Measurements from ENCODE around the gene LMX1B.

LMX1B gene

DNA sequence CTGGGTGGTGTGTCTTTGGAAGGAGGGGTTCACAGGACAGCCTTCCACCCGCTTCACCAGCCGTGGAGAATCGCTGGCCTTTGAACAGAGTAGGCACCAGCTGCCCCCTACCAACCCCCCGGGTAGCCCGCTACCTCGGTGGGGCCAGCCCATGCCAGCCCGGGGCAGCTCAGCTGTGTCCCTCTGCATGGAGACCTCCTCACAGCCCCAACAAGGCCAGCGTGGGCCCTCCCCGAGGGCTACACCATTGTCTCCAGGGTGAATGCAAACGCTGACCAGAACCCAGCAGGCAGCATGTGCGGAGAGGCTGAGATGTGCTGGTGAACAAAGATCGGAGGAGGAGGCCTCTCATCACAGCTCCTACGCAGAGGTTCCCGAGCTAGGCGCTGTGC is 51.9 kb downstream of the LMX1B start (continued):
- TF ChIP-seq PBX3 (CRISPR knock-in tag; IDR thresholded peaks at IDR 0.05), result no peak
- no peak for TF ChIP-seq ZNF416 (tag by site-specific recombination; IDR thresholded peaks at IDR 0.05)
- TF ChIP-seq ZBTB17 (tag by site-specific recombination; IDR thresholded peaks at IDR 0.05), result no peak
- TF ChIP-seq ZNF521 (tag by site-specific recombination; IDR thresholded peaks at IDR 0.05), result no peak
- TF ChIP-seq ZNF76 (tag by site-specific recombination; IDR thresholded peaks at IDR 0.05; ENCODE audit: borderline replicate concordance, low read depth), result no peak
- no peak for TF ChIP-seq TRIM28 (IDR thresholded peaks at IDR 0.05; ENCODE audit: borderline replicate concordance, low read length)
- no peak for TF ChIP-seq ZEB2 (tag by site-specific recombination; IDR thresholded peaks at IDR 0.05)
- TF ChIP-seq ZNF768 (tag by site-specific recombination; IDR thresholded peaks at IDR 0.05), result no peak
- TF ChIP-seq ZNF707 (tag by site-specific recombination; IDR thresholded peaks at IDR 0.05), result no peak
- TF ChIP-seq ZNF830 (tag by site-specific recombination; IDR thresholded peaks at IDR 0.05; ENCODE audit: low read depth), result no peak
- TF ChIP-seq, protein P1, sequence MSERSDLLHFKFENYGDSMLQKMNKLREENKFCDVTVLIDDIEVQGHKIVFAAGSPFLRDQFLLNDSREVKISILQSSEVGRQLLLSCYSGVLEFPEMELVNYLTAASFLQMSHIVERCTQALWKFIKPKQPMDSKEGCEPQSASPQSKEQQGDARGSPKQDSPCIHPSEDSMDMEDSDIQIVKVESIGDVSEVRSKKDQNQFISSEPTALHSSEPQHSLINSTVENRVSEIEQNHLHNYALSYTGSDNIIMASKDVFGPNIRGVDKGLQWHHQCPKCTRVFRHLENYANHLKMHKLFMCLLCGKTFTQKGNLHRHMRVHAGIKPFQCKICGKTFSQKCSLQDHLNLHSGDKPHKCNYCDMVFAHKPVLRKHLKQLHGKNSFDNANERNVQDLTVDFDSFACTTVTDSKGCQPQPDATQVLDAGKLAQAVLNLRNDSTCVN (tag by site-specific recombination; optimal IDR thresholded peaks at IDR 0.05), result no peak

DNA sequence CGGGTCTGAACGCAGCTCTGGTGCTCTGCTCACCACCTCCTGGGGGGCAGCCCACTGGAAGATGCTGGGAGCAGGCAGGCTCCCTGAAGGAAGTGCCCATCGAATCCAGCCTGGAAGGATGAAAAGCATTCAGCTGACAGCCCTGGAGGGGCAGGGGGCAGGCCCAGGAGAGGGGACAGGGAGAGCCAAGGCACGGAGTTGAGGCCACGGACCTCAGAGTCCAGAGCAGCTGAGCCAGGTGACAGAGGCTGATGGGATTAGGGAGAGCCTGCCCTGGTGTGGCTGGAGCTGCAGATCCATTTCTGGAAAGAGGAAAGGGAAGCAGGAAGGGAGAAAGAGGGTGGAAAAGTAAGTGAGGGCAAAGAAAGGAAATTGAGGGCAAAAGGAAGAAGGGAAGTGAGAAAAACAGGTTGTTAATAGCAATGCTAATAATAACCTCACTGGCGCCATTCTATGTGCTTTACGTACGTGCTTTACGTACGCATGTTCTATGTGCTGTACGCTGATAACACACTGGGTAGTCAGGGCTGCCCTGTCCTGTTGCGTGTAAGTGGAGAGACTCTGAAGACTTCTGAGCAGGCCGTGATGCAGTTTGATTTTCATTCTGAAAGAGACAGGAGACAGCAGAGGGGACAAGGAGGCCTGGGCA is 52.6 kb downstream of the LMX1B start:
- CTCF ChIA-PET, result interaction anchor here (0.8 to 1.7 kb wide), 5 partner anchors 24 to 169 kb away, joined by 3 to 7 read pairs (median 4); no protein-coding TSS in a partner anchor
- H3K27ac ChIP-seq (ENCODE audit: extremely low read depth, low read depth, low read length), result no peak overlapping the region

More for the DNA sequence above, 52.6 kb downstream of the LMX1B start:
- Histone ChIP-seq H3K4me3 (ENCODE audit: low read depth, low read length) (no peak overlapping the region), H3K36me3 (ENCODE audit: control insufficient read depth in 2 of 2, insufficient read depth in 1 of 2, low read length in 2 of 2) (no peaks in the 10 kb centered on the region), H3K4me1 (ENCODE audit: control insufficient read depth, insufficient read depth, low read length) (peaks cover 10% of the 10 kb centered on the region), H3K9me3 (ENCODE audit: control insufficient read depth, insufficient read depth, low read depth, low read length) (no peaks in the 10 kb centered on the region)
- POLR2A ChIA-PET, result no interaction called here
- TF ChIP-seq ZBTB44 (tag by site-specific recombination; IDR thresholded peaks at IDR 0.05) (no peak), PRDM1 (tag by site-specific recombination; IDR thresholded peaks at IDR 0.05) (peak; percentile 92), ZFP3 (tag by site-specific recombination; IDR thresholded peaks at IDR 0.05; ENCODE audit: low read depth) (no peak), KLF17 (tag by site-specific recombination; IDR thresholded peaks at IDR 0.05) (no peak)

Data from HEK293 (cell line).